Pulmonary artery endothelial cell (primary cell): Measurements from ENCODE around the gene TMEM242. TPM values are rescaled to one million over a fixed set of nuclear protein-coding genes. Genes with fewer than 3 reads are reported as not detected.

Source experiments
- DNase-seq: peaks from one replicate; pipeline ENCODE4 v3.0.0-alpha.2; 2011; ENCODE audit warnings: low read depth, low spot score
- total RNA-seq: library from RNA; depleted of rRNA; stranded (reverse); fragments of >200 nt; gene quantifications from 2 replicates; pipeline ENCODE4 v1.2.3, GENCODE V29; 2014

The TMEM242 gene
- total RNA-seq, 1 donor from 2014 or later, result 5.7 TPM

- no peak for DNase-seq
Observed at GRCh38 chr6:157290797-157291196, 32.5 kb downstream of the TMEM242 start.

GRCh38 chr6:157289764-157290163 is 33.6 kb downstream of the TMEM242 start:
- DNase-seq, result no peak

GRCh38 chr6:157288575-157288974 is 34.7 kb downstream of the TMEM242 start:
- DNase-seq, result no peak

- no peak for DNase-seq
Observed at GRCh38 chr6:157287923-157288322, 35.4 kb downstream of the TMEM242 start.

GRCh38 chr6:157287247-157287850 is 36.0 kb downstream of the TMEM242 start:
- no peak for DNase-seq

- DNase-seq, result no peak
Observed at GRCh38 chr6:157285422-157285779, 37.9 kb downstream of the TMEM242 start.

GRCh38 chr6:157284738-157285421 is 38.4 kb downstream of the TMEM242 start:
- DNase-seq, result no peak

- no peak for DNase-seq
Observed at GRCh38 chr6:157283900-157284737, 39.2 kb downstream of the TMEM242 start.

GRCh38 chr6:157283330-157283898 is 39.9 kb downstream of the TMEM242 start:
- no peak for DNase-seq

GRCh38 chr6:157282284-157282683 is 41.0 kb downstream of the TMEM242 start:
- DNase-seq, result no peak

- DNase-seq, result no peak
Observed at GRCh38 chr6:157281570-157281969, 41.7 kb downstream of the TMEM242 start.

GRCh38 chr6:157280947-157281346 is 42.4 kb downstream of the TMEM242 start:
- DNase-seq, result no peak

GRCh38 chr6:157280157-157280556 is 43.2 kb downstream of the TMEM242 start:
- no peak for DNase-seq

- DNase-seq, result no peak
Observed at GRCh38 chr6:157278171-157278570, 45.1 kb downstream of the TMEM242 start.

GRCh38 chr6:157276731-157277130 is 46.6 kb downstream of the TMEM242 start:
- no peak for DNase-seq

GRCh38 chr6:157276134-157276532 is 47.2 kb downstream of the TMEM242 start:
- no peak for DNase-seq

- no peak for DNase-seq
Observed at GRCh38 chr6:157274471-157275226, 48.7 kb downstream of the TMEM242 start.

- no peak for DNase-seq
Observed at GRCh38 chr6:157273756-157274470, 49.4 kb downstream of the TMEM242 start.

- no peak for DNase-seq
Observed at GRCh38 chr6:157272866-157273755, 50.2 kb downstream of the TMEM242 start.

GRCh38 chr6:157272372-157272771 is 50.9 kb downstream of the TMEM242 start:
- DNase-seq, result no peak
